ENCODE measurements around the gene IL18R1.
A peak's percentile ranks its signal among the peaks of the same experiment; 100 is the strongest.

The IL18R1 gene

DNA sequence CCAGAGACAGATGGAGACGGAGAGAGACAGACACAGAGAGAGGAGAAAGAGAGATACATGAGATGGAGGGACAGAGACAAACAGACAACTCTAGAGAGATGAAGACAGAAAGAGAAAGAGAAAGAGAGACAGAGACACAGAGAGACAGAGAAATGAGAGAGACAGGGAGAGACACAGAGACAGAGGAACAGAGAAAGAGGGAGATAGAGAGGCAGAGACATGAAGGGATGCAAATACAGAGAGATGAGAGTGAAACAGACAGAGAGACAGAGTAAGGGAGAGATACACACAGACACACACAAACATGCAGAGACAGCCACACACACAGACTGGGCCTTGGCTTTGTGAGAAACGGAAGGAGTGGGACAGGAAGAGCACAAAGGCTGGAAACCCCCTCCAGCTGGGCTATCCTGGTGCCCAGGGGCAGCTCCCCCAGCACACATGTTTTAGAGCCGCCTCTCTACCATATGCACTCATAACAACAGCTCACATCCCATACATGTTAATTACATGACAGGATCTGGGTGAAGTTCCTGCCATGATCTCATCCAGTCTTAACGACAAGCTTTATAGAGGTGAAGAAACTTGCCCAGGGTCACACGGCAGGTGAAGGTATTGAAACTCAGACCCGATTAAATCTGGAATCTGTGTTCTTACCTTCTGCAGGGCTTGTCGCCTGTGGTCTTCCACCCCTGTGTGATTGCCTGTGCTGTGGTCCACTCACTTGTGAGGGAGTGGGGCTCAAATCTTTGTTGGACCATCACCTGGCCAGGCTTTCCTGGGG is 32.4 kb downstream of the IL18R1 start:
- FAIRE-seq (no peak), DNase-seq (ENCODE audit: low spot score) (no peak)

DNA sequence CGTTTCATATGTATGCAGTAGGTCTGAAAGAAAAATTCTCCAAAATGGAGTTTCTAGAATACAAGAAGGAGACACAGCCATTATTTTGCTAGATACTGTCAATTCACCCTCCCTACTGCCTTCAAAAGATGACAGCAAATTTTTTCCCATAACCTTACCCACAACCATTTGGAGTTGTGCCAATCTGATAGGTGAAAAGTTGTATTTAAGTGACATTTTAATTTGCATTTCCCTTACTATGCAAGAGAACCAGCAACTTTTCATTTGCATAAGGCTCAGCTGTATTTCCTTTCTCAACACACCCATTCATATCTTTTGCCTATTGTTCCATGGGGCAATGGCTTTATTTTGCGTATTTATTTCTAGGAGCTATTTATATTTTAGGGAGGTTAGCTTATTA is 36.0 kb downstream of the IL18R1 start:
- DNase-seq (ENCODE audit: low spot score) (no peak), FAIRE-seq (no peak)

DNA sequence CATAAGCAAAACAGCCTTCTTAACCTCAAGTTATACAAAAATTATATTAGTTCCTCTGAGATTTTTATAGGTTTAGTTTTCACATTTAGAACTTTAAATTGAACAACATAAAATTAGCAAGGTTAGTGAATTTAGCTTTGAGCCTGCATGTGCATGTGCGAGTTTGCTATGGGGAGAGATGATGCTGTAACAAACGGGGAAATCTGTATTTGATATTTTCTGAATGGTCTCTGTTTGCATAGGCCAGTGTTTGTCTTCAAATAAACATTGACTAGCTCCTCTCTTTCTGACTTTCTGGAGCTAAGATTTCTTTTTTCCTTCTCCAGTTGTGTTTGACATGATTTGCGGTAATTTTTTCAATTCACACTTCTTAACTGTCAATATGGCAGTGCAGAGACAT is 36.5 kb downstream of the IL18R1 start:
- FAIRE-seq, result no peak

DNA sequence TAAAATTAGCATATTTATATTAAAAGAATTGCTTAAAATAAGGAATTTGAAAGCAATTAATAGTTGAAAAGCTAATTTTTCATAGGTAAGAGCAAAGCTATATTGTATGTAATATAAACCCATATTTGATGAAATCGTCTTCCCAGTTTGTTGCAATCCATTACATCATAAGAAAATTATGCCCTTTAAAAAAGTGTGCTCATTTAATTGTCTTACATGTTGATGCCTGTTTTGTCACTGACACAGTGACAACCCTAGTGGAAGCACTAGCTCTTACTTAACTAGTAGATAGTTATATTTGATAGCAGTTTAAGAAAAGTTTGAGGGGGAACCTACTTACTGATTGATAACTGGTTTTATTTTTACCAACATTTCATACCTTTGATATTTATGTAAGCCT is 37.3 kb downstream of the IL18R1 start:
- DNase-seq (ENCODE audit: low spot score), result no peak
- no peak for FAIRE-seq

More for the DNA sequence above, 36.5 kb downstream of the IL18R1 start:
- no peak for DNase-seq (ENCODE audit: low spot score)

DNA sequence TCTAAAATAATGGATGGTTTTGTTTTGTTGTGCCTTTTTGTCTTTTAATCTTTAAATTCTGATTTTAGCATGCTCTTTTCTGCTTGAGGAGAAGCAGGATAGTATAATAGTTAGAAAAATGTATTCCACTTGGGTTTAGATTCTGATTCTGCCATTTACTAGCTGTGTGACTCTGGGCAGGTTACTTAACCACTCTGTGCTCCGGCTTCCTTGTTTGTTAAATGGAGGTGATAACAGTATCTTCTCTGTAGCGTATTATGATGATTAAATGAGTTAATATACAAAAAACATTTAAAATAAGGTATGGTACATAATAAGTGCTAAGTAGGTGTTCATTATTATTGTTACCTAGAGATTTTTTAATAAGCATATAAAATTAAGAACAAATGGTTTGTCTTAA is 40.4 kb downstream of the IL18R1 start:
- no peak for FAIRE-seq

DNA sequence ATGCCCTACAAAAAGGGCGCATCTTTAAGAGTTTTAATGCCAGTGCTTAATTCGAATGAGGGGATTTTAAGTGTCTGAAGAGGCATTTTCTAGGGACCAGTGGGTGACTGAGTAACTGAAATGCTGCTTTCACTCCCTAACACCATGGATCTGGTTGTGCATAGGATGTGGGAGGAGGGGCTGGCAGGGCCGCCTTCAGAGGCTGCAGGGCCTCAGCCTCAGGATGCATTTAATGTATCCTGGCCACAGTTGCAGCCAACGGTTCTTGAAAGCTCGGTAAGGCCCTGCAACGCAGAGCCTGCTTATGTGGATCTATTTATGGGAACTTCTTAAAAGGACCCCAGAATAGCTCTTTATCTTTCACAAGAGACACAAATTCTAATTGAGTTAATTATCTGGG is 41.6 kb downstream of the IL18R1 start:
- DNase-seq (ENCODE audit: low spot score) (no peak), FAIRE-seq (no peak)

More for the DNA sequence above, 40.4 kb downstream of the IL18R1 start:
- DNase-seq (ENCODE audit: low spot score), result no peak

DNA sequence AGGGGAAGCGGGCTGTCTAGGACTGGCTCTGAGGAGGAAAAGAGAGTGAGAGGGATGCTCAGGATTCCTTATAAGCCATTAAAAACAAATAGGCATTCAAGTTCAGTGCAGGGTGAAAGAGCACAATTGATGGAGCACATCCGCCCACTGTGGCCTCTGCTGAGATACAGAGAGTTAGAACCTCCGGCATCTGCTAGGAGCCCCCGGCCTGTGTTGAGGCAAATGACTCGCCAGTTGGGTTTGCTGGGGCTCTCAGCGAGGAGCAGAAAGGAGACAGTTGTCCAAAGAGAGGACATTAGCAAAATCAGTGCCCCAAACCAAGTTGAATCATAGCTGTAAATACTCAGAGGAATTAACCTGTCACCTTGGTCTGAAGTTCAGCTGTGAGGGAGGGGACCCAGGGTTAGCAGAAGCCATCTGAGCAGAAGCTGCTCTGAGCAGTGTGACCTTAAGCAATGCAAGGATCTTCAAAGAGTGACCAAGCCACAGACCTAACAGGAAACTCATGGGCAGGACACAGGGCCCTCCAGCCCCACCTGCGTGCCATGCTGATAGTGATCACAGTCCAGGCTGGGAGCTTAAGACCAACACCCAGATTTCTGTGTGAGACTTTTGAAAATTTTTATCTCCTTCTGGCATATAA is 44.0 kb downstream of the IL18R1 start:
- no peak for DNase-seq (ENCODE audit: low spot score)
- no peak for FAIRE-seq

DNA sequence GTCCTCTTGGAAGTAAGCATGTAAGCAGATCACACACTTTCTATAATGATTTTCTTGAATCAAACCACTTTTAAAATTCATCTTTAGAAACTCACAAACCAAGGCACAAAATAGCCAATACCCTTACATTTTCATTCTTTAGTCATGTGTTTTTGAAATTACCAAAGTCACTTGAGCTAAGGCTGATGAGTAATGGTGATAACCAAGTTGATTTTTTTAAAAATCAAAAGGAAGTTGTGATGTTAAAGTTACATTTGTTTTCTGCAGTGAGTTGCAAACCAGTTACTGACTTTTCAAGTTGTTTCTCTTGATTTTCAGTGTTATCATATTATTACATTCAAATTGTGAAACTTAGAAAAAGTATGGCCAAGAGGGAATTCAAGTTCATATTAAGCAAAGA is 45.9 kb downstream of the IL18R1 start:
- no peak for FAIRE-seq

DNA sequence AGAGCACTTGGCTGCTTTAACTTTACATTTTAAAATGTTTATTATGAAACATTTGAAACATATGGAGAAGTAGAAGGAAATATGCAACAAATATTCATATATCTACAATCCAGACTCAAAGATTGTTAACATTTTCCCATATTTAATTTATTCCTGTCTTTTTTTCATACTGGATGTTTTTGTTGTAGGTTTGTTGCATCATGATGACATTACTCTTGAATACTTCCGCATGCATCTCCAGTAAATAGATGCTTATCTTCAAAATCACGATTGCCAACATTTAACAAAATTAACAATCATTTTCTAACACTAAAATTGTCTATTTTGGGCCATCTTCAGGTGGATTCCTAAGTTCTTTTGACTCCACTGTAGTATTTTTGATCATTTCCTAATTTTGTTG is 46.3 kb downstream of the IL18R1 start:
- DNase-seq (ENCODE audit: low spot score) (no peak), FAIRE-seq (no peak)

More for the DNA sequence above, 45.9 kb downstream of the IL18R1 start:
- no peak for DNase-seq (ENCODE audit: low spot score)

DNA sequence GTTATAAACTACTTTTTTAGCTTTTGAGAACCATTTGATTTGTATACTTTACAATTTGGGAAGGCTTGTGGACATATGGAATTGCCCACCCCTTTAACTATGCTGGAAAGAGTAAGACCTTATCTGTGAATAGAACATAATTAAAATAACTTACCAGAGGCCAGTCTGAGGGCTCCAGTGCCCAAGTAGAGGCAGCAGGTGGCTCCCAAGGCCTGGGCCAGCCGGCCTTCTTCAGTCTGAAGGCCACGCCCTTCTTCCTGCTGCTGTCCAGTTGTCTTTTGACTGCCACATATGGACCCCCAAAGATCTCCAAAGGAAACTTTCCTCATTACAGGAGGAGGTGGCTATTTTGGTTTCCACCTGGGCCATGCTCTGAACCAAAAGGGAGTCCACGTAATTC is 55.4 kb downstream of the IL18R1 start:
- FAIRE-seq, result no peak

DNA sequence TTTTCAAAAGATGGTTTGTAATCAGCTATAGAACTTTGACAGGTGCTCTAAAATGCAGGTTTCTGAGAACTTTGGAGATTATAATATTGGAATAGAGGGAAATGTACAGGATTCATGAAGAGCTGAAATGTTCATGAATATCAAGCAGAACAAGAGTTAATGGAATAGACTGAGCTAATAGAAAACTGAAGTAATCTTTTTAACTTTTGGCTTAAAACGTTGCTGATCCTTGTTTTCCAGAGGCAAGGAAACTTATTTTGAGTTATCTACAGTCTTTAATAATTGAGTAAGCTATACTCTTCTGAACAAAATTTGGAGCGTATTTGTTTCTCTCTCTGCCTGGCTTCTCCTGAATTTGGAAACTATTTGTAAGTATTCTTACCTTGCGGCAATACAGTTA is 56.6 kb downstream of the IL18R1 start:
- DNase-seq (ENCODE audit: low spot score) (no peak), FAIRE-seq (no peak)

More for the DNA sequence above, 55.4 kb downstream of the IL18R1 start:
- no peak for DNase-seq (ENCODE audit: low spot score)

DNA sequence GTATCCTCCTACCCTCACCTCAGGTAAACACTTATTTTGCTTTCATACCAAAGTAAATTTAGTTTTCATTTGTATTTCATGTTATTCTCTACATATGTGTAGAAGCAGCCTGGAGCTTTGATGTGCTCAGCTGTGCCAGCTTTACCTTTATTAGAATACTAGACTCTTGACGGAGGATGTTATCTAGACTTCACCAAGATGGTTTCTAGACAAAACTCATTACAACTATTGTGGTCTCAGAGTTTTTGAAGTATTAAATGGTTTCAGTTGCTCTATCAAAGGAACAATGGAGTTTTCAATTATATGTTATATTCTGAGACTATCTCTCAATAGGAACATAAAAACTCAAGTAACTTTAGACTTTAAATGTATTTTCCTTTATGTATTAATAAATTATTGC is 62.4 kb downstream of the IL18R1 start:
- no peak for FAIRE-seq
- no peak for DNase-seq (ENCODE audit: low spot score)

DNA sequence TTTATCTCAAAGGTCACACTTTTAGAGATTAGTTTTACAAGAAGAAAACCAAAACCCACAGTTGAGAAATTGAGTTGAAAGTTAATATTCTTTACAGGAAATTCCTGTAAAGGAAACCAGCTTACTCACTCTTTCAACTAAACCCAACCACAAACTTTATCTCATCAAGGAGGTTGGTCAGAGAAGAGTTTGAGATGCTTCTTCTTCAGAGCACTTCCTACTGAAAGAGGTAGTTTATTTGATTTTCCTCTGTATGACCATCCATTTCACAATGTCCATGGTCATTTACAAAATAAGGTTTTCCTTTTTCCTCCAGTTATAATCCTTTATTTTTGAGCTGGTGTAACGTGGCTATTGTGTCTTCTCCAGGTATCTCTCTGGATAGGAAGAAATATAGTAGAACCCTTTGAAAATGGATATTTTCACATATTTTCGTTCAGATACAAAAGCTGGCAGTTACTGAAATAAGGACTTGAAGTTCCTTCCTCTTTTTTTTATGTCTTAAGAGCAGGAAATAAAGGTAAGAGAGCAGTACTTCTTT is 62.9 kb downstream of the IL18R1 start:
- FAIRE-seq, result peak; percentile 85
- DNase-seq (ENCODE audit: low spot score), result peak; percentile 42

DNA sequence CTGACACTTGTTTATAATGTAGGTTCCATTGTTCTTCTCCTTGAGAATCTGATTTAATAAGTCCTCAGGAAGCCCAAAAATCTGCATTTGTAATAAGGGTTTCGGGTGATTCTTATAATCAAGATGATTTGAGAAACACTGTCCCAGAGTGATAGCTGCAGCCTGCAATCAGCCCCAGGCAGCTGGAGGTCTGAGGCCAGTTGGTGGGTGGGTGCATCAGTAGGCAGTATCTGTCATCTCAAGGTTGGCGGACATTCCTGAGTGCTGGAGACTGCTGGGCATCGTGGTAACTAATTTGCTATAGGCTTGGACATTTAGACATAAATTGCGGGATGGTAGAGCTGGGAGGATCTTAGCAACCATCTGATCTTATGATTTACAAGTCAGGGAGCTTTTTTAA is 64.7 kb downstream of the IL18R1 start:
- FAIRE-seq (no peak), DNase-seq (ENCODE audit: low spot score) (no peak)

DNA sequence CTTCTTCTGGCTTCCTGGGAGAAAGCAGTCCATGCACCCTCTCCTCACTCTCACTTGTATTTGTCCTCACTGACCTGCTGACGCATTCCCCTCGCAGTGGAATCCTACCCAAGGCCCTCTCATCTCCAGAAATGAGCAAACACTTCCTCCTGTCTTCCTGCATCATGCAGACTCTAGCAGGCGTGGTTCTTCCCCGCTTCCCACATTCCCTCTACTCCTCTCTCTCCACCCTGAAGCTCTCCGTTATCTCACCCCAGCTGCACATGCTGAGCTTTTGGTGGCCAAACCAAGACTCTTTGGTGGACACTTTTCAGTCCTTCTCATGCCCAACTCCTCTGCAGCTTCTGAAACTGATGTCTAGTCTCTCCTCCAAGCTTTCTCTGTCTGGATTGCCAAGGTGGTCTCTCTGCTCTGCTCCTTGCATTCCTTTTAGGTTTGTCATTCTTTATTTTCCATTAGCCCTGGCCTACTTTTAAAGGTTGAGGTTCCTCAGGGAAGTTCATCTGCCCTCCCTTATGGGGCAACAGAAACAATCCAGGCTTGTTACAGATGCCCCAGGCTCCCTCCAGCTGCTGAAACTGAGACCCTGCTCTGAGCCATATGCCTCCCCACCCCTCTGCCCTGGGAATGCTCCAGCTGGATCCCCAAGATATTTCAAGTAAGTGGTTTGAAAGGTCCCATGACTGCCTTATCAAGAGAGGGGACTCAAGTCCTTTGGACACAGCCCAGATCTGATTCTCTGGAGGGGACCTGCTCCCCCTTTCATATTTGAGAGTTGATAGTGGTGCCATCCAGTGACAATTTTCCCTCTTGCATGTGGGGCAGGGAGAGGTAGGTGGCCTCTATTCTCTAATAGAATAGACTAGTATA is 66.5 kb downstream of the IL18R1 start:
- DNase-seq (ENCODE audit: low spot score), result no peak
- no peak for FAIRE-seq

DNA sequence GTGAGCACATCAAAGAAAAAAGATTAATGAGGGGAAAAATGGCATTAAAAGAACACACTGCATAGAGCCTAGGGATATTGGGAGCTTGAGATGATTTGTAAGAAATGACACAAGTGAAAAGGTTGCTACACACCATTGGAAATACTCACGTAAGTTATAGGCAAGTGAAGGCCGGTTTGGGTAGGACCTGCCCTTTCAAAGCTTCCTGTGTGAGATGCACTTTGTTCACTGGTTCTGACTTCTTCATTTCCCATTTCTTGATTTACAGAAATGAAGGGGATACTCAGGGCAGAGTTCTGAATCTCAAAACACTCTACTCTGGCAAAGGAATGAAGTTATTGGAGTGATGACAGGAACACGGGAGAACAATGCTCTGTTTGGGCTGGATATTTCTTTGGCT is 67.3 kb downstream of the IL18R1 start, which contains the start of gene IL18RAP:
Gene IL18RAP (plus strand): TSS at position 251 of the 400 bp plus-strand sequence. CDS start 118 bp downstream, at position 369.
- DNase-seq (ENCODE audit: low spot score), result no peak
- no peak for FAIRE-seq

DNA sequence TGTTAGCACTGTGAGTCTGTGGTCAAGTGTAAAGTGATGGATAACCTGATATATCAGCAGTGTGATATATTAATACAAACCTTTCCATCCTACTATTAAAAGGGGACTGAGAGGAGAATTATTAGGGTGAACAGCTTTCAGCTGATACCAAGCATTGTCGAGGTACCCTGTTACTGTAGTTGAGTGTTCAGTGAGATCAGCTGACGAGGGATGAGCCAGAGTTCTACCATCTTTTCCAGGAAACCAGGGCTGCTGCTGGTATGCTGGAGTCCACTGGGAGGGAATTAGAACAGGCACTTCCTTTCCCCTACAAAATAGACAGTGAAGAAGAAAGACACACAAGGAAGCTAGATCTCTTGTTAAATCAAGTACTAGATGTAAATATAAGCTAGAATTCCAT is 67.8 kb downstream of the IL18R1 start:
- FAIRE-seq (no peak), DNase-seq (ENCODE audit: low spot score) (no peak)

DNA sequence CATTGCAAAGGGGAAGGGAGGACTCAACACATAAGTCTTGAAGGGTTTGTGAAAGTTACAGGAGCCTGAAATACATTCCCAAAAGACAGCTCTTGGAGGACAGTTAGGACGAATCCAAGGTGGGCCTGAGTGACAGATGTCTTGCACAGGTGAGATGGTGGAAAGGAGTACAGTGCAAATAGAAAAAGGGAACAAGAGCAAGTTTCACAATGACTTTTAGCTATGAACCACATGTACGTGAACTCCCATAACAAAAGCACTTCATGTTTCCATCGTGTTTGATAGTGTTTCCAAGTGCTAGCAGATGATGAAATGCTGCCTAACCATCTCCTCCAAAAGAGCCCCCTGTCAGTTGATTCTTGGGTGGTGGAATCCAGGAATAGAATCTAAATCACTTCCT is 69.2 kb downstream of the IL18R1 start:
- no peak for FAIRE-seq
- DNase-seq (ENCODE audit: low spot score), result no peak

DNA sequence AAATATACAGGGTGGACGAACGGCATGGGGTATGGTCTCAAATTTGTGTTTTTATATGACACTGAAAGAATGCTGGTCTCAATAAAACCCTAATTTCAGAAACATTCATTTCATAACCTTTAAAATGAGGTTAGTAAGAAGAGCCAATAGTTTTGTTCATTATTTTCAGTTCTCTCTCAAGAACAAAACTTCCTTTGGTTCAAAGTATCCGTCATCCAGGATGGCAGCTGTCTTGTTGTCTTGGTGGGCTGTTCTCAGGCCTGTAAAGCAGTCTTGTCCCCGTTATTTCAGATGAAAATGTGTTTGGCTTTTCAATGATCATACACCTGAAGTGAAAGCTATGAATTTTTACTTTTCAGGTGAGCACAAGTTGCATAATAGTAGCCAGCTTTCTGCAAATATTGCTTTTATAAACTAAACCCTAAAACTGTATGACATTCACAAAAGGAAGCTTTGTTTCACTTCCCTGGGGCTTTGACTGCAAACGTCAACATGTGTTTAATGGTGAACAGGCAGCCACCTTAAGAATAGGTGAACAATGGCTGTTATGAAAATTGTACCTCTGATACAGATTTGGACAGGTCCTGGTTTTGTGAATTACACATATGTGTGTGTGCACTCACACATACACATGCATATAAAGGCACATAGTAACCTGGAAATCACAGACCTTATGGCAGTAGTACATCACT is 70.0 kb downstream of the IL18R1 start:
- DNase-seq (ENCODE audit: low spot score) (no peak), FAIRE-seq (no peak)

DNA sequence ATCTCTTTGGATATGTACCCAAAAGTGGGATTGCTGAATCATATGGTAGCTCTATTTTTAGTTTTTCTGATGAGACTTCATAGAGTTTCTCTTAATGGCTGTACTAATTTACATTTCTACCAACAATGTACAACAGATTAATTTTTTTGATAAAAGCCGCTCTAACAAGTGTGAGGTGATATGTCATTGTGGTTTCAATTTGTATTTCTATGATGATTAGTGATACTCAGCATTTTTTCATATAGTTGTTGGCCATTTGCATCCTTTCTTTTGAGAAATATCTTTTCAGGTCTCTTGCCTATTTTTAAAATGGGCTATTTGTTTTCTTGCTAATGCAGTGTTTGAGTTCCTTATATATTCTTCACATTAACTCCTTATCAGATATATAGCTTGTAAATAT is 71.7 kb downstream of the IL18R1 start:
- FAIRE-seq (no peak), DNase-seq (ENCODE audit: low spot score) (no peak)

DNA sequence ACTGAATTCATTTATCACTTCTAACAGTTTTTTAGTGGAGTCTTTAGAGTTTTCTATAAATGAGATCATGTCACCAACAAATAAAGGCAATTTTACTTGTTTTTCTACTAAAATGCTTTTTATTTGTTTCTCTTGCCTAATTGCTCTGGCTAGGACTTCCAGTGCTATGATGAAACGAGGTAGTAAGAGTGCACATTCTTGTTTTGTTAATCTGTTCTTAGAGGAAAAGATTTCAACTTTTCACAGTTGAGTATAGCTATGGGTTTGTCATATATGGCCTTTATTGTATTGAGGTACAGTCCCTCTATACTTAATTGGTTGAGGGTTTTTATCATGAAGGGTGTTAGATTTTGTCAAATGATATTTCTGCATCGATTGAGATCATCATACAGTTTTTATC is 73.0 kb downstream of the IL18R1 start:
- no peak for FAIRE-seq
- no peak for DNase-seq (ENCODE audit: low spot score)
